Measurements from ENCODE around the gene EXOC8. TPM values are rescaled to one million over a fixed set of nuclear protein-coding genes. Genes with fewer than 3 reads are reported as not detected.

Gene EXOC8
- total RNA-seq, 1 donor: 16.3 TPM

DNA sequence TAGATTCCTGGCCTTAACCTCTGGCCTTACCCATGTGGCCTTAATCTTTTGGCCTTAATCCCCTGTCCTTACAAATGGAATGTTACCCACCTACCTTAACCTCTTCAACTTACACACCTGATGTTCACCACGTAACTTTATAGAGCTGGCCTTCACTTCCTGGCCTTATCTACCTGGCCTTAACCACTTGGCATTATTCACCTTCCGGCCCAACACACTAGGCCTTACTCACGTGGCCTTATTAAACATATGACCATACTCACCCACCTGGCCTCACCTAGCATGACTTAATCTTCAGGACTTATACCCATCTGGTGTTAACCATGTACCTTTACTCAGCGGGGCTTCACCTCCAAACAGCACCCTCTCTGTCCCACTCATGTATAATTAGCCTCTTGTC, 41.7 kb downstream of the EXOC8 start:
- H2AFZ ChIP-seq (ENCODE audit: low read length): no peak overlapping the region
- no peak overlapping the region for H3K4me2 ChIP-seq (ENCODE audit: insufficient read depth, low read length)
- DNase-seq (ENCODE audit: insufficient read length, low spot score, missing footprints): no peak
- H3K27me3 ChIP-seq (ENCODE audit: insufficient read depth, low read length): no peaks in the 10 kb centered on the region
- no peaks in the 10 kb centered on the region for H3K9me3 ChIP-seq (ENCODE audit: low read depth, low read length)
- H4K20me1 ChIP-seq (ENCODE audit: insufficient read depth, low read length): no peaks in the 10 kb centered on the region
- no peaks in the 10 kb centered on the region for H3K36me3 ChIP-seq (ENCODE audit: insufficient read depth, low read length)
- no peaks in the 10 kb centered on the region for H3K4me1 ChIP-seq (ENCODE audit: insufficient read depth, low read length)
- TF ChIP-seq, protein P1, sequence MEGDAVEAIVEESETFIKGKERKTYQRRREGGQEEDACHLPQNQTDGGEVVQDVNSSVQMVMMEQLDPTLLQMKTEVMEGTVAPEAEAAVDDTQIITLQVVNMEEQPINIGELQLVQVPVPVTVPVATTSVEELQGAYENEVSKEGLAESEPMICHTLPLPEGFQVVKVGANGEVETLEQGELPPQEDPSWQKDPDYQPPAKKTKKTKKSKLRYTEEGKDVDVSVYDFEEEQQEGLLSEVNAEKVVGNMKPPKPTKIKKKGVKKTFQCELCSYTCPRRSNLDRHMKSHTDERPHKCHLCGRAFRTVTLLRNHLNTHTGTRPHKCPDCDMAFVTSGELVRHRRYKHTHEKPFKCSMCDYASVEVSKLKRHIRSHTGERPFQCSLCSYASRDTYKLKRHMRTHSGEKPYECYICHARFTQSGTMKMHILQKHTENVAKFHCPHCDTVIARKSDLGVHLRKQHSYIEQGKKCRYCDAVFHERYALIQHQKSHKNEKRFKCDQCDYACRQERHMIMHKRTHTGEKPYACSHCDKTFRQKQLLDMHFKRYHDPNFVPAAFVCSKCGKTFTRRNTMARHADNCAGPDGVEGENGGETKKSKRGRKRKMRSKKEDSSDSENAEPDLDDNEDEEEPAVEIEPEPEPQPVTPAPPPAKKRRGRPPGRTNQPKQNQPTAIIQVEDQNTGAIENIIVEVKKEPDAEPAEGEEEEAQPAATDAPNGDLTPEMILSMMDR (IDR thresholded peaks at IDR 0.05; ENCODE audit: extremely low read depth, low read depth, low read length): no peak
- no peak overlapping the region for H3K27ac ChIP-seq (ENCODE audit: low read depth, low read length)
- H3K4me3 ChIP-seq (ENCODE audit: insufficient read depth, low read length): no peak overlapping the region
- no peaks in the 10 kb centered on the region for H3K79me2 ChIP-seq (ENCODE audit: insufficient read depth, low read length)

DNA sequence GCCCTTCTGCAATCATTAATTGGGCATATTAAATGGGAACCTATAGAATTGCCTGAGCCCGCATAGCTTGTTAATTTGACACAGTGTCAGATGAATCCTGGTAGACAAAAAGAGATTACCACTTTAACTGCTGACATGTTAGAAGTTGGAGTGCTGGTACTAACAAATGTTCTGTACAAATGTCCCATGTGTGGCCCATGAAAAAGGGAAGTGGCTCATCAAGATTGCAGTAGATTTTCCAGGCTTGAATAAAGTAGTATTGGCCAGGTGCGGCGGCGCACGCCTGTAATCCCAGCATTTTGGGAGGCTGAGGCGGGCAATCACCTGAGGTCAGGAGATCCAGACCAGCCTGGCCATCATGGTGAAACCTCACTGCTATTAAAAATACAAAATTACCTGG, 51.0 kb downstream of the EXOC8 start:
- DNase-seq (ENCODE audit: insufficient read length, low spot score, missing footprints): no peak

DNA sequence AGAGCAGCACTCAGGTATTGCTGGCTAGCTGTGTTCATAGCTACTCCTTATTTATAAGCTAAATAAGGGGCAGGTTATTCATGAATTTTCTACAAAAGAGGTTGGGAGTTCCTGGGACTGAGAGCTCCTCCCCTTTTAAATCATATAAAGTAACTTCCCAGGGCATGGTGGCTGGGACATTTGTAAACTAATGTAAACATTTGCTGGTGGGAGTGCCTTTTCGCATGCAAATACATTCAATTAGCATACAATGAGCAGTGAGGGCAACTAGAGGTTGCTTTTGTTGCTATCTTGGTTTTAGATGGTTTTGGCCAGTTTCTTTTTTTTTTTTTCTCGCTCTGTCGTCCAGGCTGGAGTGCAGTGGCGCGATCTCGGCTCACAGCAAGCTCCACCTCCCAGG, 53.2 kb downstream of the EXOC8 start:
- Histone ChIP-seq H2AFZ (ENCODE audit: low read length) (no peak overlapping the region), H3K27ac (ENCODE audit: low read depth, low read length) (no peak overlapping the region), H3K4me1 (ENCODE audit: insufficient read depth, low read length) (no peaks in the 10 kb centered on the region), H3K4me2 (ENCODE audit: insufficient read depth, low read length) (no peak overlapping the region), H4K20me1 (ENCODE audit: insufficient read depth, low read length) (no peaks in the 10 kb centered on the region), H3K79me2 (ENCODE audit: insufficient read depth, low read length) (no peaks in the 10 kb centered on the region), H3K9me3 (ENCODE audit: low read depth, low read length) (no peaks in the 10 kb centered on the region), H3K27me3 (ENCODE audit: insufficient read depth, low read length) (no peaks in the 10 kb centered on the region), H3K4me3 (ENCODE audit: insufficient read depth, low read length) (no peak overlapping the region), H3K36me3 (ENCODE audit: insufficient read depth, low read length) (no peaks in the 10 kb centered on the region)
- DNase-seq (ENCODE audit: insufficient read length, low spot score, missing footprints): no peak
- TF ChIP-seq, protein P1 (IDR thresholded peaks at IDR 0.05; ENCODE audit: extremely low read depth, low read depth, low read length): no peak

More for the DNA sequence above, 51.0 kb downstream of the EXOC8 start:
- no peak overlapping the region for H3K27ac ChIP-seq (ENCODE audit: low read depth, low read length)
- H3K4me3 ChIP-seq (ENCODE audit: insufficient read depth, low read length): no peak overlapping the region
- no peak overlapping the region for H2AFZ ChIP-seq (ENCODE audit: low read length)
- no peaks in the 10 kb centered on the region for H3K9me3 ChIP-seq (ENCODE audit: low read depth, low read length)
- no peaks in the 10 kb centered on the region for H3K27me3 ChIP-seq (ENCODE audit: insufficient read depth, low read length)
- no peak overlapping the region for H3K4me2 ChIP-seq (ENCODE audit: insufficient read depth, low read length)
- TF ChIP-seq, protein P1 (IDR thresholded peaks at IDR 0.05; ENCODE audit: extremely low read depth, low read depth, low read length): no peak
- no peaks in the 10 kb centered on the region for H3K36me3 ChIP-seq (ENCODE audit: insufficient read depth, low read length)
- H3K79me2 ChIP-seq (ENCODE audit: insufficient read depth, low read length): no peaks in the 10 kb centered on the region
- no peaks in the 10 kb centered on the region for H4K20me1 ChIP-seq (ENCODE audit: insufficient read depth, low read length)
- no peaks in the 10 kb centered on the region for H3K4me1 ChIP-seq (ENCODE audit: insufficient read depth, low read length)

Other genes with a start within 250 kb of the EXOC8 start
- gene TRIM67, start 175.8 kb downstream of the EXOC8 start, total RNA-seq: 0.29 and 0.36 TPM in 2 replicates
- 52.1 and 56.6 TPM in 2 replicates for gene GNPAT, start 96.6 kb downstream of the EXOC8 start, total RNA-seq
- 15.3 and 17.0 TPM in 2 replicates for gene SPRTN, start 441 bp upstream of the EXOC8 start, total RNA-seq
- gene EGLN1, start 84.4 kb upstream of the EXOC8 start, total RNA-seq: 32.1 and 52.5 TPM in 2 replicates
- gene TSNAX, start 190.8 kb upstream of the EXOC8 start, total RNA-seq: 44.5 TPM in 2 replicates

Measured in osteoblast (primary cell).